ENCODE measurements around the gene FLG. TPM values are rescaled to one million over a fixed set of nuclear protein-coding genes. Genes with fewer than 3 reads are reported as not detected.
"Not testable (repeated sequence)": the region's sequence is repeated elsewhere in the genome, so short reads cannot be mapped to it uniquely, and the experiment has no call there.

The FLG gene
- total RNA-seq, 1 experiment from 2014 or later = 0.04 TPM

DNA sequence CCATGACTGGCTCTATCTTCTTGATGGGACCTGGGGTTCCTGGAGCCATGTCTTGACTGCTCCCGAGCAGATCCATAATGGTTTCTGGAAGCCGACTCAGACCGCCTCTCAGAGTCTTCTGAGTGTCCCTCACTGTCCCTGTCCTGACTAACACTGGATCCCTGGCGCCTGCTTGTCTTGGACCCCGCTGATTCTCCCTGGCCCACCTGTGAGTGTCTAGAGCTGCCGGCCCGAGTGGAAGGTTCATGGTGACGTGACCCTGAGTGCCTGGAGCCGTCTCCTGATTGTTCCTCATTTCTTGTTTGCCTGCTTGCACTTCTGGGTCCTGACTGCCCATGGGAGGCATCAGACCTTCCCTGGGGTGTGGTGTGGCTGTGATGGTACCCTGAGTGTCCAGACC, 15.1 kb downstream of the FLG start:
- no peaks in the 10 kb centered on the region for H3K9me3 ChIP-seq (replicated peaks)
- DNase-seq = no peak

GRCh38 chr1:152309320-152309901, 15.6 kb downstream of the FLG start:
- H3K9me3 ChIP-seq (replicated peaks); H3K27ac ChIP-seq; H3K4me3 ChIP-seq; DNase-seq; H3K36me3 ChIP-seq; H3K27me3 ChIP-seq; H3K4me1 ChIP-seq: not testable (repeated sequence)

More for the DNA sequence above, 15.1 kb downstream of the FLG start:
- H3K4me1 ChIP-seq = no peaks in the 10 kb centered on the region
- H3K27me3 ChIP-seq = no peaks in the 10 kb centered on the region
- no peak overlapping the region for H3K27ac ChIP-seq
- H3K4me3 ChIP-seq = no peak overlapping the region
- H3K36me3 ChIP-seq = no peaks in the 10 kb centered on the region

DNA sequence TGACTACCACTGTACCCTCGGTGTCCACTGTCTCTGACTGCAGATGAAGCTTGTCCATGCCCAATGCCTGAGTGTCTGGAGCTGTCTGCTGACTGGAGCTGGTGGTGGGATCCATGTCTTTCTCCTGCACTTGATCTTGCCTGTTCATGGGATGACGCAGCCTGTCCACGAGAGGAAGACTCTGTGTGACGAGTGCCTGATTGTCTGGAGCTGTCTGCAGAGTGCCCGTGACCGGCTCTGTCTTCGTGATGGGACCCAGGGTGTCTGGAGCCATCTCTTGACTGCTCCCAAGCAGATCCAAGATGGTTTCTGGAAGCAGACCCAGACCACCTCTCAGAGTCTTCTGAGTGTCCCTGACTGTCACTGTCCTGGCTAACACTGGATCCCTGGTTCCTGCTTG, 16.3 kb downstream of the FLG start:
- not testable (repeated sequence) for H3K27me3 ChIP-seq; H3K9me3 ChIP-seq (replicated peaks); H3K4me1 ChIP-seq; H3K36me3 ChIP-seq; H3K4me3 ChIP-seq; H3K27ac ChIP-seq; DNase-seq

- DNase-seq; H3K27me3 ChIP-seq; H3K4me1 ChIP-seq; H3K4me3 ChIP-seq; H3K36me3 ChIP-seq; H3K9me3 ChIP-seq (replicated peaks); H3K27ac ChIP-seq: not testable (repeated sequence)
These were observed 17.1 kb downstream of the FLG start for GRCh38 chr1:152307970-152308369.

DNA sequence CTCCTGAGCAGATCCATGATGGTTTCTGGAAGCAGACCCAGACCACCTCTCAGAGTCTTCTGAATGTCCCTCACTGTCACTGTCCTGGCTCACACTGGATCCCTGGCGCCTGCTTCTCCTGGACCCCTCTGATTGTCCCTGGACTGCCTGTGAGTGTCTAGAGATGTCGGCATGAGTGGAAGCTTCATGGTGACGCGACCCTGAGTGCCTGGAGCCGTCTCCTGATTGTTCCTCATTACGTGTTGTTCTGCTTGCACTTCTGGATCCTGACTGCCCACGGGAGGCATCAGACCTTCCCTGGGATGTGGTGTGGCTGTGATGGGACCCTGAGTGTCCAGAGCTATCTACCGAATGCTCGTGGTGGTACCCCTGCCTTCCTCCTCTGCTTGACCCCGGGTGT, 18.9 kb downstream of the FLG start:
- DNase-seq; H3K4me1 ChIP-seq; H3K27ac ChIP-seq; H3K36me3 ChIP-seq; H3K27me3 ChIP-seq; H3K4me3 ChIP-seq; H3K9me3 ChIP-seq (replicated peaks): not testable (repeated sequence)

DNA sequence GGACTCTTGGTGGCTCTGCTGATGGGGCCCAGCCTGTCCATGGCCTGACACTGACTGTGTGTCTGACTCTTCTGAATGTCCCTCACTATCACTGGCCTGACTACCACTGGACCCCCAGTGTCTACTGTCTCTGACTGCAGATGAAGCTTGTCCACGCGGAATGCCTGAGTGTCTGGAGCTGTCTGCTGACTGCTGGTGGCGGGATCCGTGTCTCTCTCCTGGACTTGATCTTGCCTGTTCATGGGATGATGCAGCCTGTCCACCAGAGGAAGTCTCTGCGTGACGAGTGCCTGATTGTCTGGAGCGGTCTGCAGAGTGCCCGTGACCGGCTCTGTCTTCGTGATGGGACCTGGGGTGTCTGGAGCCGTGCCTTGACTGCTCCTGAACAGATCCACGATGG, 20.3 kb downstream of the FLG start:
- H3K4me1 ChIP-seq; H3K36me3 ChIP-seq; H3K4me3 ChIP-seq; H3K27me3 ChIP-seq; H3K9me3 ChIP-seq (replicated peaks); H3K27ac ChIP-seq; DNase-seq: not testable (repeated sequence)

DNA sequence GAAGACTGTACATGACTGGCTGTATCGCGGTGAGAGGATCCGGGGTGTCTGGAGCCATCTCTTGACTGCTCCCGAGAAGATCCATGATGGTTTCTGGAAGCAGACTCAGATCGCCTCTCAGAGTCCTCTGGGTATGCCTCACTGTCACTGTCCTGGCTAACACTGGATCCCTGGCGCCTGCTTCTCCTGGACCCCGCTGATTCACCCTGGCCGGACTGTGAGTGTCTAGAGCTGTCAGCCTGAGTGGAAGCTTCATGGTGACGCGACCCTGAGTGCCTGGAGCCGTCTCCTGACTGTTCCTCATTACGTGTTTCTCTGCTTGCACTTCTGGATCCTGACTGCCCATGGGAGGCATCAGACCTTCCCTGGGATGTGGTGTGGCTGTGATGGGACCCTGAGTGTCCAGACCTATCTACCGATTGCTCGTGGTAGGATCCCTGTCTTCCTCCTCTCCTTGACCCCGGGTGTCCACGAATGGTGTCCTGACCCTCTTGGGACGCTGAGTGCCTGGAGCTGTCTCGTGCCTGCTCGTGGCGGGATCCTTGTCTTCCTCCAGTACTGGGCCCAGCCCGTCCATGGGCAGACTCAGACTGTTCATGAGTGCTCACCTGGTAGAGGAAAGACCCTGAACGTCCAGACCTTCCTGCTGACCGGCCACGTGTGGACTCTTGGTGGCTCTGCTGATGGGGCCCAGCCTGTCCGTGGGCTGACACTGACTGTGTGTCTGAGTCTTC, 21.7 kb downstream of the FLG start:
- not testable (repeated sequence) for H3K27me3 ChIP-seq; H3K27ac ChIP-seq; H3K9me3 ChIP-seq (replicated peaks); H3K4me1 ChIP-seq; H3K4me3 ChIP-seq; H3K36me3 ChIP-seq; DNase-seq

GRCh38 chr1:152256394-152256793, 68.6 kb downstream of the FLG start:
- H3K4me1 ChIP-seq; H3K36me3 ChIP-seq; H3K27ac ChIP-seq; H3K9me3 ChIP-seq (replicated peaks); H3K4me3 ChIP-seq; H3K27me3 ChIP-seq; DNase-seq: not testable (repeated sequence)

Other genes starting within 250 kb of the FLG start
- not detected in 2 replicates for gene TCHHL1, start 236.2 kb downstream of the FLG start, total RNA-seq (2014; rRNA removed; shearing (Covaris generic))
- gene TCHH, start 209.8 kb downstream of the FLG start, total RNA-seq (2014; rRNA removed; shearing (Covaris generic)) = not detected in 2 replicates
- gene RPTN, start 166.0 kb downstream of the FLG start, total RNA-seq (2014; rRNA removed; shearing (Covaris generic)) = not detected in 2 replicates
- gene HRNR, start 101.0 kb downstream of the FLG start, total RNA-seq (2014; rRNA removed; shearing (Covaris generic)) = not detected in 2 replicates
- not detected in 2 replicates for gene FLG2, start 34.8 kb upstream of the FLG start, total RNA-seq (2014; rRNA removed; shearing (Covaris generic))
- not detected in 2 replicates for gene CRNN, start 89.0 kb upstream of the FLG start, total RNA-seq (2014; rRNA removed; shearing (Covaris generic))
- gene LCE5A, start 185.6 kb upstream of the FLG start, total RNA-seq (2014; rRNA removed; shearing (Covaris generic)) = not detected in 2 replicates
- not detected in 2 replicates for gene CRCT1, start 189.2 kb upstream of the FLG start, total RNA-seq (2014; rRNA removed; shearing (Covaris generic))
- gene LCE3E, start 241.5 kb upstream of the FLG start, total RNA-seq (2014; rRNA removed; shearing (Covaris generic)) = not detected in 2 replicates

All from SJCRH30 (cell line).